Heart right ventricle (tissue), 16 donors: ENCODE results near the gene SYNE1. TPM values are rescaled to one million over a fixed set of nuclear protein-coding genes. Genes with fewer than 3 reads are reported as not detected.
A peak's percentile ranks its signal among the peaks of the same experiment; 100 is the strongest.

ENCODE experiments used
- ATAC-seq, 8 donors: fragments of 200-7000 bp; cut with Tn5 transposase; one replicate each; pipeline ENCODE4 v1.9.1; 2020; ENCODE audit warnings: mild to moderate bottlenecking in 8 of 8, moderate library complexity in 8 of 8, moderate number of reproducible peaks in 1 of 8
- DNase-seq, 2 donors: peaks; one replicate each; pipeline ENCODE4 v3.0.0-alpha.2; 2020
- H3K27ac ChIP-seq, 10 donors: fragments of 200-600 bp; sonication (generic) in 2 of 10; one replicate each; pipeline versions ENCODE4 v1.5.0 to v1.8.0; 2020 to 2022; ENCODE audit warnings: mild to moderate bottlenecking in 3 of 10
- H3K27me3 ChIP-seq, 7 donors: fragments of 200-600 bp; one replicate each; pipeline ENCODE4 v1.8.0; 2021 to 2022; ENCODE audit warnings: mild to moderate bottlenecking in 2 of 7
- H3K36me3 ChIP-seq, 9 donors: fragments of 200-600 bp; sonication (generic) in 1 of 9; one replicate each; pipeline versions ENCODE4 v1.5.0 to v1.8.0; 2020 to 2022; ENCODE audit warnings: mild to moderate bottlenecking in 2 of 9
- H3K4me1 ChIP-seq, 9 donors: fragments of 200-600 bp; sonication (generic) in 1 of 9; one replicate each; pipeline versions ENCODE4 v1.5.0 to v1.8.0; 2020 to 2022; ENCODE audit warnings: mild to moderate bottlenecking in 4 of 9
- H3K4me3 ChIP-seq, 10 donors: fragments of 200-600 bp; sonication (generic) in 2 of 10; one replicate each; pipeline versions ENCODE4 v1.5.0 to v1.8.0; 2020 to 2022; ENCODE audit warnings: mild to moderate bottlenecking in 7 of 10, moderate library complexity in 2 of 10
- H3K9me3 ChIP-seq, 11 donors: fragments of 200-600 bp in 10 of 11; sonication (generic) in 2 of 11; one replicate each; pipeline versions ENCODE4 v1.5.0 to v1.8.0; 2013 to 2022; ENCODE audit warnings: mild to moderate bottlenecking in 2 of 11, control low read depth in 1 of 11, moderate library complexity in 1 of 11
- CTCF ChIP-seq, 9 donors: fragments of 200-600 bp; sonication (generic) in 2 of 9; IDR thresholded peaks; one replicate each; pipeline versions ENCODE4 v1.5.0 to v1.8.0; 2021 to 2022; ENCODE audit warnings: antibody characterized with exemption in 9 of 9, mild to moderate bottlenecking in 5 of 9, moderate library complexity in 1 of 9
- WGBS, 2 donors: extraction: QIAGEN DNeasy Blood & Tissue Kit; methylation state at CpG; one replicate each; pipeline ENCODE4 v1.1.7; 2013; ENCODE audit warnings: inconsistent platforms in 1 of 2; 5-methylcytosine and 5-hydroxymethylcytosine counted together
- intact Hi-C, 10 donors: fragments of 100-400 bp; cut with DNase I; formaldehyde crosslinking; loops; one replicate each; pipeline versions ENCODE4 v1.11.1 to v1.14.2; 2022
- polyA plus RNA-seq, 2 donors: library from polyadenylated mRNA; stranded (reverse); fragments of 200-250 nt; gene quantifications; one replicate each; pipeline ENCODE4 v1.2.3, GENCODE V29; 2013
- total RNA-seq, 10 donors: library from RNA; stranded (reverse); fragmentation: NEBNext Ultra II Directional in 3 of 10; extraction: Animal tissue kit (Norgen Biotek cat#: 25700) in 3 of 10; gene quantifications; one replicate each; pipeline versions ENCODE4 v1.2.1 to v1.2.4, GENCODE V29; 2021 to 2023
- donor health status: Arrhythmogenic right ventricular cardiomyopathy.
- donor health status: ischemic (EF 13 %, LVEDD 7.1; RV severe dilation, severe dysfunction).
- donor health status: healthy with polysubstance abuse.
- donor health status: DM: no; HTN: yes; CAD: no.
- donor health status: DM: no; HTN: no; CAD: no.
- donor health status: ischemic (EF 25% LVEDD 6.9; RV normal size, moderate dysfunction).
- donor health status: ischemic (EF 25% LVEDD 5.7; RV mildly dilated, moderate dysfunction).
- donor health status: healthy.
- donor health status: DM: yes; HTN: yes; CAD: no.
- donor health status: Ischemic cardiomyopathy.
- donor health status: ischemic (EF 35%, LVEDD 5.7; RV mildly dilated, moderate dysfunction).
- donor health status: nonischemic (EF 11% LVEDD 7.7; RV severe dilation, severe dysfunction).
- donor health status: DM: yes; HTN: yes; CAD: no.
- donor health status: PGD.
- donor health status: ischemic (EF 29% LVEDD 5.4; RV normal size, mild dysfunction).
- donor health status: nonischemic (EF 23%, LVEDD 6.1; RV moderate dilation, normal function).

The SYNE1 gene
- total and polyA plus RNA-seq, 12 donors = 18.9 to 176 (median 126) TPM

- no peak for TF ChIP-seq CTCF (IDR thresholded peaks at IDR 0.05)
- 90 to 91% methylated on average over 3 of the region's 3 CpGs for WGBS, 2 donors
These were observed 51.9 kb downstream of the SYNE1 start for GRCh38 chr6:152585236-152585635.

GRCh38 chr6:152583888-152584287 lies 53.3 kb downstream of the SYNE1 start:
- Histone ChIP-seq H3K4me1 (peaks cover 0 to 13% (median 0%) of the 10 kb centered on the region in 9 donors), H3K9me3 (no peaks in the 10 kb centered on the region), H3K4me3 (no peak overlapping the region), H3K27ac (no peak overlapping the region), H3K36me3 (no peaks in the 10 kb centered on the region), H3K27me3 (no peaks in the 10 kb centered on the region)
- no peak for DNase-seq
- TF ChIP-seq CTCF (IDR thresholded peaks at IDR 0.05) = no peak
- intact Hi-C loops = no loop called here
- WGBS, 2 donors = 78 to 80% methylated on average over 3 of the region's 3 CpGs
- no peak for ATAC-seq

More at GRCh38 chr6:152585236-152585635, 51.9 kb downstream of the SYNE1 start:
- Histone ChIP-seq H3K4me3 (no peak overlapping the region), H3K36me3 (no peaks in the 10 kb centered on the region), H3K27me3 (no peaks in the 10 kb centered on the region), H3K9me3 (no peaks in the 10 kb centered on the region), H3K27ac (no peak overlapping the region), H3K4me1 (peaks cover 0 to 13% (median 0%) of the 10 kb centered on the region in 9 donors)
- intact Hi-C loops = no loop called here
- no peak for DNase-seq
- no peak for ATAC-seq

- 51 to 54% methylated on average over 1 of the region's 1 CpG for WGBS, 2 donors
- Histone ChIP-seq H3K27me3 (no peaks in the 10 kb centered on the region), H3K4me1 (peaks cover 0 to 32% (median 10%) of the 10 kb centered on the region in 9 donors), H3K36me3 (no peaks in the 10 kb centered on the region), H3K4me3 (no peak overlapping the region), H3K27ac (peak overlapping the region in 1 of 10 donors; percentile 38), H3K9me3 (no peaks in the 10 kb centered on the region)
- intact Hi-C loops = no loop called here
- no peak for ATAC-seq
- TF ChIP-seq CTCF (IDR thresholded peaks at IDR 0.05) = no peak
- DNase-seq = no peak
These were observed 60.6 kb downstream of the SYNE1 start for GRCh38 chr6:152576525-152576924.

- DNase-seq = no peak
- no peak for TF ChIP-seq CTCF (IDR thresholded peaks at IDR 0.05)
- H3K4me3 ChIP-seq = no peak overlapping the region
- no peaks in the 10 kb centered on the region for H3K36me3 ChIP-seq
- peak in 2 of 8 donors; percentile 50 to 54 for ATAC-seq
- WGBS, 2 donors = 51 to 72% methylated on average over 4 of the region's 4 CpGs
- intact Hi-C loops = no loop called here
- no peaks in the 10 kb centered on the region for H3K9me3 ChIP-seq
- no peaks in the 10 kb centered on the region for H3K27me3 ChIP-seq
- H3K4me1 ChIP-seq = peaks cover 0 to 40% (median 18%) of the 10 kb centered on the region in 9 donors
- peak overlapping the region in 1 of 10 donors; percentile 38 for H3K27ac ChIP-seq
These were observed 61.5 kb downstream of the SYNE1 start for GRCh38 chr6:152575621-152576150.
